ENCODE measurements around the gene ACSS3. TPM values are rescaled to one million over a fixed set of nuclear protein-coding genes. Genes with fewer than 3 reads are reported as not detected.

The ACSS3 gene, protein sequence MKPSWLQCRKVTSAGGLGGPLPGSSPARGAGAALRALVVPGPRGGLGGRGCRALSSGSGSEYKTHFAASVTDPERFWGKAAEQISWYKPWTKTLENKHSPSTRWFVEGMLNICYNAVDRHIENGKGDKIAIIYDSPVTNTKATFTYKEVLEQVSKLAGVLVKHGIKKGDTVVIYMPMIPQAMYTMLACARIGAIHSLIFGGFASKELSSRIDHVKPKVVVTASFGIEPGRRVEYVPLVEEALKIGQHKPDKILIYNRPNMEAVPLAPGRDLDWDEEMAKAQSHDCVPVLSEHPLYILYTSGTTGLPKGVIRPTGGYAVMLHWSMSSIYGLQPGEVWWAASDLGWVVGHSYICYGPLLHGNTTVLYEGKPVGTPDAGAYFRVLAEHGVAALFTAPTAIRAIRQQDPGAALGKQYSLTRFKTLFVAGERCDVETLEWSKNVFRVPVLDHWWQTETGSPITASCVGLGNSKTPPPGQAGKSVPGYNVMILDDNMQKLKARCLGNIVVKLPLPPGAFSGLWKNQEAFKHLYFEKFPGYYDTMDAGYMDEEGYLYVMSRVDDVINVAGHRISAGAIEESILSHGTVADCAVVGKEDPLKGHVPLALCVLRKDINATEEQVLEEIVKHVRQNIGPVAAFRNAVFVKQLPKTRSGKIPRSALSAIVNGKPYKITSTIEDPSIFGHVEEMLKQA
- total RNA-seq (not detected in 2 replicates), polyA plus RNA-seq (not detected in 2 replicates), polyA minus RNA-seq (not detected in 2 replicates)
- 0.26 TPM for total RNA-seq (2013)

DNA sequence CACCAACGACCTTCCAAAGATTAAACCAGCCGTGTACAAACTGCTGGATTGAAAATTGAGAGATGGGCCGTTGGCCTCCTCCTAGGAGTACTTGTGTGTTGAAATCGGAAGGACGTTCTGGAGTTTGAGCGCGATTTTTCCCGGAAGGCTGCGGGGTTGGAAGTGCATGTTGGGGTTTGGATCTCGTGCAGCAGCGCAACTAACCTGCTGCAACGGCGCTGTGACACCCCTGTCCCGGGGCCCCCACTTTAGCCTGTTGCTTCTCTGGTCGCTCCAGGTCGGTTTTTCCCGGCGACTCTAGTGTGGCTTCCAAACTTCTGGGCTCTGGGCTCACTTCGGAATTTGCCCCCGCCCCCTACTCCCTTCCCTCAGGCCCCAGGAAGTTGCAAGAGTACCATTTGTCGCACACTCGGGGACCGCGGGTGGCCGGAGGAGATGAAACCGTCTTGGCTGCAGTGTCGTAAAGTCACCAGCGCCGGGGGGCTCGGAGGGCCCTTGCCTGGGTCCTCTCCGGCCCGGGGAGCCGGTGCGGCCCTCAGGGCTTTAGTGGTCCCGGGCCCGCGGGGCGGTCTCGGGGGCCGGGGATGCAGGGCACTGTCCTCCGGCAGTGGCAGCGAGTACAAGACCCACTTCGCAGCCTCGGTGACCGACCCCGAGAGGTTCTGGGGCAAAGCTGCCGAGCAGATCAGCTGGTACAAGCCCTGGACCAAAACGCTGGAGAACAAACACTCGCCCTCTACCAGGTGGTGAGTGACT lies at the start of gene ACSS3:
Gene ACSS3 (plus strand): TSS at position 394 of the 756 bp plus-strand sequence. CDS start 42 bp downstream, at position 436.
- intact Hi-C loops (cut with micrococcal nuclease), result no loop called here
- no peaks in the 10 kb centered on the region for H3K4me1 ChIP-seq (ENCODE audit: control insufficient read depth in 2 of 2, insufficient read depth in 2 of 2, low read length in 2 of 2)
- Mint-ChIP-seq H3K27me3 (peaks cover 14% of the 10 kb centered on the region), H3K27ac (no peak within 1 kb of the TSS), H3K4me1 (no peaks in the 10 kb centered on the region), H3K4me3 (no peak within 1 kb of the TSS), H3K9me3 (ENCODE audit: insufficient read depth) (peaks cover 6% of the 10 kb centered on the region)
- no peaks in the 10 kb centered on the region for H4K20me1 ChIP-seq (ENCODE audit: control insufficient read depth, insufficient read depth, low read length, poor library complexity, severe bottlenecking)
- DNase-seq, result no peak
- H3K27ac ChIP-seq (ENCODE audit: low read length in 2 of 2), result no peak within 1 kb of the TSS
- 6% methylated on average over 47 of the region's 49 CpGs for WGBS (ENCODE audit: insufficient coverage)
- peaks cover 0 to 12% (median 0%) of the 10 kb centered on the region in 3 donors for H3K9me3 ChIP-seq (ENCODE audit: control extremely low read depth in 1 of 3, control insufficient read depth in 2 of 3, insufficient read depth in 1 of 3, low read length in 2 of 3)
- POLR2A ChIA-PET, result no interaction called here
- H3K4me2 ChIP-seq (replicated peaks; ENCODE audit: low read depth, low read length, poor library complexity, severe bottlenecking), result no peak within 1 kb of the TSS
- no peaks in the 10 kb centered on the region for H3K36me3 ChIP-seq (replicated peaks in 1 of 2; ENCODE audit: control extremely low read depth in 1 of 2, control insufficient read depth in 1 of 2, extremely low read depth in 1 of 2, insufficient read depth in 2 of 2, low read length in 1 of 2)
- TF ChIP-seq, protein P1, sequence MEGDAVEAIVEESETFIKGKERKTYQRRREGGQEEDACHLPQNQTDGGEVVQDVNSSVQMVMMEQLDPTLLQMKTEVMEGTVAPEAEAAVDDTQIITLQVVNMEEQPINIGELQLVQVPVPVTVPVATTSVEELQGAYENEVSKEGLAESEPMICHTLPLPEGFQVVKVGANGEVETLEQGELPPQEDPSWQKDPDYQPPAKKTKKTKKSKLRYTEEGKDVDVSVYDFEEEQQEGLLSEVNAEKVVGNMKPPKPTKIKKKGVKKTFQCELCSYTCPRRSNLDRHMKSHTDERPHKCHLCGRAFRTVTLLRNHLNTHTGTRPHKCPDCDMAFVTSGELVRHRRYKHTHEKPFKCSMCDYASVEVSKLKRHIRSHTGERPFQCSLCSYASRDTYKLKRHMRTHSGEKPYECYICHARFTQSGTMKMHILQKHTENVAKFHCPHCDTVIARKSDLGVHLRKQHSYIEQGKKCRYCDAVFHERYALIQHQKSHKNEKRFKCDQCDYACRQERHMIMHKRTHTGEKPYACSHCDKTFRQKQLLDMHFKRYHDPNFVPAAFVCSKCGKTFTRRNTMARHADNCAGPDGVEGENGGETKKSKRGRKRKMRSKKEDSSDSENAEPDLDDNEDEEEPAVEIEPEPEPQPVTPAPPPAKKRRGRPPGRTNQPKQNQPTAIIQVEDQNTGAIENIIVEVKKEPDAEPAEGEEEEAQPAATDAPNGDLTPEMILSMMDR (IDR thresholded peaks at IDR 0.05), result no peak
- TF ChIP-seq EZH2 (IDR thresholded peaks at IDR 0.05; ENCODE audit: borderline replicate concordance, insufficient read depth, low read depth, low read length, poor library complexity, severe bottlenecking), result no peak
- ATAC-seq (ENCODE audit: low read depth), result no peak
- H3K27me3 ChIP-seq (replicated peaks in 1 of 4; ENCODE audit: control extremely low read depth in 1 of 4, control insufficient read depth in 3 of 4, insufficient read depth in 4 of 4, low read length in 3 of 4), result peaks cover 0 to 7% (median 0%) of the 10 kb centered on the region in 4 experiments
- no peaks in the 10 kb centered on the region for H3K79me2 ChIP-seq (ENCODE audit: control insufficient read depth, insufficient read depth, low read length)
- no peak within 1 kb of the TSS for H3K4me3 ChIP-seq (ENCODE audit: control extremely low read depth in 1 of 5, extremely low read depth in 1 of 5, insufficient read depth in 1 of 5, low read depth in 2 of 5, low read length in 4 of 5)
- CTCF ChIA-PET, result no interaction called here
- no peak within 1 kb of the TSS for H3K9ac ChIP-seq (ENCODE audit: low read length)
- H2AFZ ChIP-seq (ENCODE audit: insufficient read depth, low read depth, low read length, poor library complexity, severe bottlenecking), result no peak within 1 kb of the TSS
